Endodermal cell (in vitro differentiated cells): ENCODE measurements around the gene GPC6. TPM values are rescaled to one million over a fixed set of nuclear protein-coding genes. Genes with fewer than 3 reads are reported as not detected.

ENCODE experiments used
- DNase-seq: peaks from one replicate; pipeline ENCODE4 v3.0.0-alpha.2; 2017
- H3K27ac ChIP-seq: 2 replicates; pipeline ENCODE4 v1.5.1; 2013; ENCODE audit warnings: mild to moderate bottlenecking, low read depth, low read length, moderate library complexity
- H3K27me3 ChIP-seq: 2 replicates; pipeline ENCODE4 v1.6.1; 2013; ENCODE audit warnings: mild to moderate bottlenecking, low read length, moderate library complexity; ENCODE audit not compliant: insufficient read depth, control insufficient read depth, poor library complexity, severe bottlenecking
- H3K36me3 ChIP-seq: 2 replicates; pipeline ENCODE4 v1.7.0; 2013; ENCODE audit warnings: mild to moderate bottlenecking, low read length, moderate library complexity; ENCODE audit not compliant: control insufficient read depth, insufficient read depth
- H3K4me1 ChIP-seq: one replicate; pipeline ENCODE4 v1.7.0; 2013; ENCODE audit warnings: low read length; ENCODE audit not compliant: control insufficient read depth, insufficient read depth
- H3K4me3 ChIP-seq: 2 replicates; pipeline ENCODE4 v1.5.1; 2013; ENCODE audit warnings: mild to moderate bottlenecking, low read length, moderate library complexity
- H3K9ac ChIP-seq: 2 replicates; pipeline ENCODE4 v1.6.1; 2013; ENCODE audit warnings: mild to moderate bottlenecking, low read length, moderate library complexity; ENCODE audit not compliant: poor library complexity, severe bottlenecking; ENCODE audit errors: extremely low read depth
- H3K9me3 ChIP-seq: 2 replicates; pipeline ENCODE4 v1.6.1; 2013; ENCODE audit warnings: mild to moderate bottlenecking, low read length, moderate library complexity; ENCODE audit not compliant: control insufficient read depth
- H3K27ac Mint-ChIP-seq: 2 replicates; pipeline ENCODE4 v1.8.0; 2020; ENCODE audit warnings: mixed read lengths
- H3K27me3 Mint-ChIP-seq: 2 replicates; pipeline ENCODE4 v1.8.0; 2021; ENCODE audit warnings: mild to moderate bottlenecking, mixed read lengths; ENCODE audit not compliant: insufficient read depth
- H3K36me3 Mint-ChIP-seq: 2 replicates; pipeline ENCODE4 v1.8.0; 2020; ENCODE audit warnings: low read depth, mixed read lengths
- H3K4me1 Mint-ChIP-seq: 2 replicates; pipeline ENCODE4 v1.8.0; 2020; ENCODE audit warnings: mixed read lengths
- H3K4me3 Mint-ChIP-seq: 2 replicates; pipeline ENCODE4 v1.8.0; 2020; ENCODE audit warnings: mild to moderate bottlenecking, moderate library complexity, mixed read lengths
- H3K9me3 Mint-ChIP-seq: 2 replicates; pipeline ENCODE4 v1.8.0; 2020; ENCODE audit warnings: mild to moderate bottlenecking, mixed read lengths
- WGBS, 2 experiments: methylation state at CpG; one replicate each; pipeline versions ENCODE4 v1.1.5 to v1.1.7; 2013; ENCODE audit warnings: missing lambda C conversion rate in 2 of 2, mixed read lengths in 1 of 2; ENCODE audit not compliant: insufficient coverage in 1 of 2, insufficient read length in 1 of 2; 5-methylcytosine and 5-hydroxymethylcytosine counted together
- total RNA-seq, 2 donors: library from RNA; stranded (reverse); fragmentation: NEBNext Ultra II Directional in 1 of 2; extraction: Animal tissue kit (Norgen Biotek cat#: 25700) in 1 of 2; gene quantifications; 2 replicates in 1 of 2; 3 replicates in 1 of 2; pipeline ENCODE4 v1.2.1, GENCODE V29; 2021
- TF ChIP-seq, protein P1 (sequence below): fragments of 200-600 bp; sonication (generic); conservative IDR thresholded peaks from 2 replicates; pipeline ENCODE4 v1.5.0; 2021; ENCODE audit warnings: antibody characterized with exemption, mild to moderate bottlenecking

Gene GPC6
- total RNA-seq, 2 donors from 2014 or later = 69.6 to 80.4 TPM

DNA sequence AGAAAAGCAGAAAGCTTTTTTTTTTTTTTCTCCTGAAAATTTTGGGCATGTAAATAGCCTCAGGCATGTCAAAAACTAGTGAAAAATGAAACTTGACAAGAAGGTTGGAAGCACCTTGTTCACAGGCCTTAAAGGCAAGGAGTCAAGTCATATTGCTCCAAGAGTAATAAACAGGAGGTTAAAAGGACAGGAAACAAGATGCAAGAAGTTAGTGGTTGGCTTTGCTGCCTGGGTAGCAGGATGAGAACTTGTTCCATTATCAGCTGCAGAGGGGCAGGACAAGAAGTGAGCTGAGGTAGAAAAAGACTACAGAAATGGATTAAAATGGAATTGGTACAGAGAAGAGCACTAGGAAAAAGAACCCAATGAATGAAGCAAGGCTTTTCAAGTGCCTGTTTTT is 1010.3 kb downstream of the GPC6 start:
- Histone ChIP-seq H3K4me1 (no peaks in the 10 kb centered on the region), H3K9ac (no peak overlapping the region), H3K9me3 (no peaks in the 10 kb centered on the region), H3K36me3 (no peaks in the 10 kb centered on the region), H3K4me3 (no peak overlapping the region), H3K27me3 (no peaks in the 10 kb centered on the region), H3K27ac (no peak overlapping the region)
- Mint-ChIP-seq H3K4me3 (no peak overlapping the region), H3K4me1 (peaks cover 20% of the 10 kb centered on the region), H3K27me3 (no peaks in the 10 kb centered on the region), H3K27ac (no peak overlapping the region), H3K9me3 (no peaks in the 10 kb centered on the region), H3K36me3 (no peaks in the 10 kb centered on the region)
- TF ChIP-seq, protein P1, sequence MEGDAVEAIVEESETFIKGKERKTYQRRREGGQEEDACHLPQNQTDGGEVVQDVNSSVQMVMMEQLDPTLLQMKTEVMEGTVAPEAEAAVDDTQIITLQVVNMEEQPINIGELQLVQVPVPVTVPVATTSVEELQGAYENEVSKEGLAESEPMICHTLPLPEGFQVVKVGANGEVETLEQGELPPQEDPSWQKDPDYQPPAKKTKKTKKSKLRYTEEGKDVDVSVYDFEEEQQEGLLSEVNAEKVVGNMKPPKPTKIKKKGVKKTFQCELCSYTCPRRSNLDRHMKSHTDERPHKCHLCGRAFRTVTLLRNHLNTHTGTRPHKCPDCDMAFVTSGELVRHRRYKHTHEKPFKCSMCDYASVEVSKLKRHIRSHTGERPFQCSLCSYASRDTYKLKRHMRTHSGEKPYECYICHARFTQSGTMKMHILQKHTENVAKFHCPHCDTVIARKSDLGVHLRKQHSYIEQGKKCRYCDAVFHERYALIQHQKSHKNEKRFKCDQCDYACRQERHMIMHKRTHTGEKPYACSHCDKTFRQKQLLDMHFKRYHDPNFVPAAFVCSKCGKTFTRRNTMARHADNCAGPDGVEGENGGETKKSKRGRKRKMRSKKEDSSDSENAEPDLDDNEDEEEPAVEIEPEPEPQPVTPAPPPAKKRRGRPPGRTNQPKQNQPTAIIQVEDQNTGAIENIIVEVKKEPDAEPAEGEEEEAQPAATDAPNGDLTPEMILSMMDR = no peak
- no peak for DNase-seq

DNA sequence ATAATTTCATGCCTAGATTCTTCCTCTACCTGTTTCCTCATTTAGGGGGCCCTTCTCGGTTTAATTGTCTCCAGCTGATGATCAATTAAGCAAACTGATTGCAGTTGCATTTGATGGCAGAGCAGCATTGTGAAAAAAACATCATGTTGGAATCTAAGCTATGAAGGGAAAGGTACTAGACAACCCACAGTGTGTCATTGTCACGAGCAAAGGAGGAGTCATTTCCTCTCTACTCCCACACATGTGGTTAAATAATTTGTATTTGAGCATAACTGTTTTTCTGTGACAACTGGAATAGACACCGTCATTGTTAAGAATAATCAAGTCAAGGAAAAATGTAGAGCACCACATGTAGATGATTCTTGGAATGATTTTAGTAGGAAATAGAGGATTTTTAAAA is 1012.5 kb downstream of the GPC6 start:
- Histone ChIP-seq H3K9me3 (no peaks in the 10 kb centered on the region), H3K4me3 (no peak overlapping the region), H3K36me3 (no peaks in the 10 kb centered on the region), H3K4me1 (no peaks in the 10 kb centered on the region), H3K27ac (no peak overlapping the region), H3K9ac (no peak overlapping the region), H3K27me3 (no peaks in the 10 kb centered on the region)
- Mint-ChIP-seq H3K27ac (no peak overlapping the region), H3K36me3 (no peaks in the 10 kb centered on the region), H3K27me3 (no peaks in the 10 kb centered on the region), H3K4me1 (peaks cover 13% of the 10 kb centered on the region), H3K9me3 (no peaks in the 10 kb centered on the region), H3K4me3 (no peak overlapping the region)
- no peak for DNase-seq
- WGBS, 2 experiments = 95% methylated on average over 2 of the region's 3 CpGs; no CpG with 5 or more reads in 1 of the 2 experiments
- TF ChIP-seq, protein P1 = no peak

DNA sequence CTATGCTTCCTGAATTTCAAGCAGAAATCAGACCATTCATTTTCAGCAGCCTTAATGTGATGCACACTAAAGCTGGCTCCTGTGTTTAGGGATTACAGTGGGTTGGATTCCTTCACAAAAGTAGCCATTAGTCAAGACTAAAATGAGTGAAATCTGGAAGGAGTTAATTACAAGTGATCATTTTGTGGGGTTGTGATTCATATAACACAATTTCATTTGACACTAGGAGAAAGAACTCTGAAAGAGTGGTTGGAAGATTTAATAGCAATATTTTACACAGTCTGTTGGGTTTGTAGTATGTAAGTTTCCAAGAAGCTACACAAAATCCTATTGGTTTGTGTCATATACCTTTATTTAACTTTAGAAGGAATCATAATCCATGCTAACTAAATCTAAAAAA is 1015.9 kb downstream of the GPC6 start:
- H3K9me3 ChIP-seq = peaks cover 17% of the 10 kb centered on the region
- TF ChIP-seq, protein P1 = no peak
- H3K4me1 ChIP-seq = no peaks in the 10 kb centered on the region
- no peak for DNase-seq
- no peak overlapping the region for H3K27ac Mint-ChIP-seq
- no peaks in the 10 kb centered on the region for H3K27me3 ChIP-seq
- H3K27ac ChIP-seq = no peak overlapping the region
- no peak overlapping the region for H3K4me3 ChIP-seq
- H3K36me3 ChIP-seq = no peaks in the 10 kb centered on the region
- peaks cover 3% of the 10 kb centered on the region for H3K27me3 Mint-ChIP-seq
- no peaks in the 10 kb centered on the region for H3K4me1 Mint-ChIP-seq
- no peak overlapping the region for H3K4me3 Mint-ChIP-seq
- H3K36me3 Mint-ChIP-seq = peaks cover 7% of the 10 kb centered on the region
- no peak overlapping the region for H3K9ac ChIP-seq
- H3K9me3 Mint-ChIP-seq = peaks cover 10% of the 10 kb centered on the region
